Transverse colon (tissue), 4 donors: ENCODE data around the gene SPACA6.

Source experiments
- CTCF ChIP-seq, 5 experiments: fragments of 200-600 bp in 3 of 5; fragments of 450-650 bp in 2 of 5; sonication (generic) in 3 of 5; IDR thresholded peaks; 1 replicate in 2 of 5; 2 replicates in 3 of 5; pipeline ENCODE4 v1.5.1; 2016 to 2017; ENCODE audit warnings: antibody characterized with exemption in 5 of 5, inconsistent platforms in 3 of 5, mild to moderate bottlenecking in 2 of 5, moderate library complexity in 1 of 5
- POLR2AphosphoS5 ChIP-seq, 3 donors: sonication (generic); formaldehyde crosslinking; IDR thresholded peaks; one replicate each; pipeline ENCODE4 v1.6.1; 2016; ENCODE audit warnings: antibody characterized with exemption in 3 of 3

GRCh38 chr19:51746731-51747130 is 53.6 kb downstream of the SPACA6 start:
- no peak for TF ChIP-seq POLR2AphosphoS5 (IDR thresholded peaks at IDR 0.05)
- TF ChIP-seq CTCF (IDR thresholded peaks at IDR 0.05), result no peak
